ENCODE measurements around the gene CST7. TPM values are rescaled to one million over a fixed set of nuclear protein-coding genes. Genes with fewer than 3 reads are reported as not detected.

Gene CST7
- total RNA-seq, 1 experiment from 2014 or later: not detected

- intact Hi-C loops (cut with micrococcal nuclease; ENCODE audit: unreplicated experiment) (no loop called here), in situ Hi-C loops (cut with HindIII; ENCODE audit: low pct_unique_long_range_greater_than_20kb, low sequenced_read_pairs) (no loop called here)
- no peaks in the 10 kb centered on the region for H3K4me1 ChIP-seq (ENCODE audit: control insufficient read depth, insufficient read depth, low read length)
- no peaks in the 10 kb centered on the region for H3K9me3 ChIP-seq (ENCODE audit: control insufficient read depth, insufficient read depth, low read depth, low read length)
- no peak for DNase-seq (ENCODE audit: low read depth, low spot score)
- H3K27me3 ChIP-seq (ENCODE audit: control insufficient read depth, insufficient read depth, low read length): no peaks in the 10 kb centered on the region
- no peak for ATAC-seq
- CTCF ChIA-PET: no interaction called here
- H3K27ac ChIP-seq (ENCODE audit: low read length): no peak overlapping the region
- no TSS peak for BruUV-seq (replicated peaks)
- no peak overlapping the region for H3K4me3 ChIP-seq (ENCODE audit: low read depth in 2 of 2, low read length in 2 of 2)
- TF ChIP-seq SIN3A (IDR thresholded peaks at IDR 0.05; ENCODE audit: borderline replicate concordance, insufficient read depth, low read depth, low read length): no peak
- TF ChIP-seq TCF7L2 (IDR thresholded peaks at IDR 0.05; ENCODE audit: low read depth, low read length): no peak
- TF ChIP-seq CTCF (IDR thresholded peaks at IDR 0.05): no peak
- TF ChIP-seq POLR2AphosphoS5 (IDR thresholded peaks at IDR 0.05; ENCODE audit: low read depth, low read length): no peak
- TF ChIP-seq REST (IDR thresholded peaks at IDR 0.05; ENCODE audit: insufficient read depth in 1 of 2, low read depth in 2 of 2, low read length in 1 of 2): no peak
- POLR2A ChIA-PET: no interaction called here
- H3K36me3 ChIP-seq (ENCODE audit: control insufficient read depth, insufficient read depth, low read length): peaks cover 13% of the 10 kb centered on the region
Observed at GRCh38 chr20:24970030-24970553, 21.0 kb downstream of the CST7 start.

GRCh38 chr20:24970754-24971153, 21.7 kb downstream of the CST7 start:
- BruUV-seq (replicated peaks): no TSS peak
- ChIA-PET CTCF (no interaction called here), POLR2A (no interaction called here)
- Histone ChIP-seq H3K27ac (ENCODE audit: low read length) (no peak overlapping the region), H3K4me3 (ENCODE audit: low read depth in 2 of 2, low read length in 2 of 2) (no peak overlapping the region), H3K27me3 (ENCODE audit: control insufficient read depth, insufficient read depth, low read length) (no peaks in the 10 kb centered on the region), H3K9me3 (ENCODE audit: control insufficient read depth, insufficient read depth, low read depth, low read length) (no peaks in the 10 kb centered on the region; the same call in 1 of the 2 replicates), H3K36me3 (ENCODE audit: control insufficient read depth, insufficient read depth, low read length) (peaks cover 13% of the 10 kb centered on the region), H3K4me1 (ENCODE audit: control insufficient read depth, insufficient read depth, low read length) (no peaks in the 10 kb centered on the region)
- DNase-seq (ENCODE audit: low read depth, low spot score) (no peak), ATAC-seq (no peak)
- in situ Hi-C loops (cut with HindIII; ENCODE audit: low pct_unique_long_range_greater_than_20kb, low sequenced_read_pairs): no loop called here
- intact Hi-C loops (cut with micrococcal nuclease; ENCODE audit: unreplicated experiment): no loop called here
- no peak for TF ChIP-seq POLR2AphosphoS5 (IDR thresholded peaks at IDR 0.05; ENCODE audit: low read depth, low read length)
- TF ChIP-seq CTCF (IDR thresholded peaks at IDR 0.05): no peak
